Measurements from ENCODE around the gene GPLD1.

DNA sequence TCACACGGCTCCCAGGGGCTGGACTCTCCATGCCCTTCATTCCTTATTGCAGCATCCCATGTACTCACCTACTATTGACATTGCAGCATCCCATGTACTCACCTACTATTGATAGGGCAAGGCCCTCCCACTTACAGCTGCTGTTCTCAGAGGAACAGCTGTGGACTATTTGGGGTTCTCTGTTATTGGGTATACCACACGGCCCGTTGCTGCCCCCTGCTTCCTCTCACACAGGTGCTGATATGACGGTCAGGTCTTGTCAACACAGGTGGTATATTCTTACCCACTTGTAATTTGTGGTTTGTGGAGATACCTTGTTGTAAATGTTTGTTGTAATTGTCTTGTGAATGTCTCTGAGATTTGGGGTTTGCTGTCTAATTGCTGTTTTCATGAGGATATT lies 24.2 kb upstream of the GPLD1 start:
- TF ChIP-seq, protein P1, sequence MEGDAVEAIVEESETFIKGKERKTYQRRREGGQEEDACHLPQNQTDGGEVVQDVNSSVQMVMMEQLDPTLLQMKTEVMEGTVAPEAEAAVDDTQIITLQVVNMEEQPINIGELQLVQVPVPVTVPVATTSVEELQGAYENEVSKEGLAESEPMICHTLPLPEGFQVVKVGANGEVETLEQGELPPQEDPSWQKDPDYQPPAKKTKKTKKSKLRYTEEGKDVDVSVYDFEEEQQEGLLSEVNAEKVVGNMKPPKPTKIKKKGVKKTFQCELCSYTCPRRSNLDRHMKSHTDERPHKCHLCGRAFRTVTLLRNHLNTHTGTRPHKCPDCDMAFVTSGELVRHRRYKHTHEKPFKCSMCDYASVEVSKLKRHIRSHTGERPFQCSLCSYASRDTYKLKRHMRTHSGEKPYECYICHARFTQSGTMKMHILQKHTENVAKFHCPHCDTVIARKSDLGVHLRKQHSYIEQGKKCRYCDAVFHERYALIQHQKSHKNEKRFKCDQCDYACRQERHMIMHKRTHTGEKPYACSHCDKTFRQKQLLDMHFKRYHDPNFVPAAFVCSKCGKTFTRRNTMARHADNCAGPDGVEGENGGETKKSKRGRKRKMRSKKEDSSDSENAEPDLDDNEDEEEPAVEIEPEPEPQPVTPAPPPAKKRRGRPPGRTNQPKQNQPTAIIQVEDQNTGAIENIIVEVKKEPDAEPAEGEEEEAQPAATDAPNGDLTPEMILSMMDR (IDR thresholded peaks at IDR 0.05; ENCODE audit: low read length): peak; percentile 55
- TF ChIP-seq EZH2phosphoT487 (IDR thresholded peaks at IDR 0.05; ENCODE audit: low read length) (no peak), EZH2 (optimal IDR thresholded peaks at IDR 0.05; ENCODE audit: low read depth, low read length) (no peak)

Measured in MM.1S (cell line).